ENCODE results near the gene CD2BP2. TPM values are rescaled to one million over a fixed set of nuclear protein-coding genes. Genes with fewer than 3 reads are reported as not detected.

CD2BP2 gene
- total and polyA plus RNA-seq, 2 of the 13 experiments (the other 11 are each of a cell fraction or from before 2014, with no cell fraction given) = 24.9 to 54.6 TPM

DNA sequence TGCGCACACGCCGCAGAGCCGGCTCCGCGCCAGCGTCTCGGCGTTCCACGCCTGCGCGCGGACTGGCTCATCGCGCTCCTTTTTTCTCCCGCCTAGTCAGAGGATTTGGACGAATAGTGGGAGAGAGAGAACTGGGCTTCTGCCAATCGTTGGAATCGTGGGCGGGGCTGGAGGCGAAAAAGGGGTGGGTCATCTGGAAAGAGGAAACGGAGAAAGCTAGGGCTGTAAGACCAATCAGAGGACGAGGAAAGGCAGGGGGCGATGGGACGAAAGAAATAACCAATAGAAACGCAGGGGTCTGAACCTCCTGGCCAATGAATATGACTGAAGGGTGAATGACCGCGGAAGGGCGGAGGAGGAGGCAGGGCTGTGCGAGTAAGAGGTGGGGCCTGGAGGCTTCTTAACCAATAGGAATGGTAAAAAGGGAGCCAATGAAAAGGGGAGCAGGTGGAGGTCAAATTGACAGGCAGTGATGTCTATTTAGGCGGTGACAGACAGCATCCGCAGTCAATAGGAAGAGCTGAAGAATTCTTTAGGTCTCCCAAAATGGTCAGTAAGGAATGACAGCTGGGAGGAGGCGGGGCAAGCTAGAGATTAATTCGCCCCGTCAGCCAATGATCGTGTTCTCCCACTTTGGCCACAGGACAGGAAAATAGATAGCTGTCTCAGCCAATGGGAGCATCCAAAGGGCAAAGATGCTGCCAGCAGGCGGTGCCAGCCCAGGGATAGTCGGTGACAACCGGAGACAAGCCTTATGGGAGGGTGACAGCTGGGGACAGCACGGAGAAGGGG, 15.5 kb upstream of the CD2BP2 start, which contains the start of gene TBC1D10B (continued):
- TF ChIP-seq, protein P1, sequence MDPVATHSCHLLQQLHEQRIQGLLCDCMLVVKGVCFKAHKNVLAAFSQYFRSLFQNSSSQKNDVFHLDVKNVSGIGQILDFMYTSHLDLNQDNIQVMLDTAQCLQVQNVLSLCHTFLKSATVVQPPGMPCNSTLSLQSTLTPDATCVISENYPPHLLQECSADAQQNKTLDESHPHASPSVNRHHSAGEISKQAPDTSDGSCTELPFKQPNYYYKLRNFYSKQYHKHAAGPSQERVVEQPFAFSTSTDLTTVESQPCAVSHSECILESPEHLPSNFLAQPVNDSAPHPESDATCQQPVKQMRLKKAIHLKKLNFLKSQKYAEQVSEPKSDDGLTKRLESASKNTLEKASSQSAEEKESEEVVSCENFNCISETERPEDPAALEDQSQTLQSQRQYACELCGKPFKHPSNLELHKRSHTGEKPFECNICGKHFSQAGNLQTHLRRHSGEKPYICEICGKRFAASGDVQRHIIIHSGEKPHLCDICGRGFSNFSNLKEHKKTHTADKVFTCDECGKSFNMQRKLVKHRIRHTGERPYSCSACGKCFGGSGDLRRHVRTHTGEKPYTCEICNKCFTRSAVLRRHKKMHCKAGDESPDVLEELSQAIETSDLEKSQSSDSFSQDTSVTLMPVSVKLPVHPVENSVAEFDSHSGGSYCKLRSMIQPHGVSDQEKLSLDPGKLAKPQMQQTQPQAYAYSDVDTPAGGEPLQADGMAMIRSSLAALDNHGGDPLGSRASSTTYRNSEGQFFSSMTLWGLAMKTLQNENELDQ (CRISPR knock-in tag; IDR thresholded peaks at IDR 0.05; ENCODE audit: borderline replicate concordance) = no peak
- no peak for TF ChIP-seq NR0B2 (CRISPR knock-in tag; IDR thresholded peaks at IDR 0.05)
- TF ChIP-seq ZNF570 (CRISPR knock-in tag; IDR thresholded peaks at IDR 0.05; ENCODE audit: borderline replicate concordance) = no peak
- no peak for TF ChIP-seq ZNF629 (CRISPR knock-in tag; conservative IDR thresholded peaks at IDR 0.05)
- no peak; the same call in 1 of the 2 replicates for TF ChIP-seq ZNF350 (CRISPR knock-in tag; IDR thresholded peaks at IDR 0.05; ENCODE audit: borderline replicate concordance, low read depth)
- no peak for TF ChIP-seq ZNF670 (CRISPR knock-in tag; IDR thresholded peaks at IDR 0.05; ENCODE audit: borderline replicate concordance)
- TF ChIP-seq HES4 (CRISPR knock-in tag; IDR thresholded peaks at IDR 0.05; ENCODE audit: borderline replicate concordance) = no peak
- TF ChIP-seq NCOA1 (CRISPR knock-in tag; IDR thresholded peaks at IDR 0.05) = no peak
- no peak for TF ChIP-seq PLRG1 (conservative IDR thresholded peaks at IDR 0.05)
- TF ChIP-seq, protein P2, sequence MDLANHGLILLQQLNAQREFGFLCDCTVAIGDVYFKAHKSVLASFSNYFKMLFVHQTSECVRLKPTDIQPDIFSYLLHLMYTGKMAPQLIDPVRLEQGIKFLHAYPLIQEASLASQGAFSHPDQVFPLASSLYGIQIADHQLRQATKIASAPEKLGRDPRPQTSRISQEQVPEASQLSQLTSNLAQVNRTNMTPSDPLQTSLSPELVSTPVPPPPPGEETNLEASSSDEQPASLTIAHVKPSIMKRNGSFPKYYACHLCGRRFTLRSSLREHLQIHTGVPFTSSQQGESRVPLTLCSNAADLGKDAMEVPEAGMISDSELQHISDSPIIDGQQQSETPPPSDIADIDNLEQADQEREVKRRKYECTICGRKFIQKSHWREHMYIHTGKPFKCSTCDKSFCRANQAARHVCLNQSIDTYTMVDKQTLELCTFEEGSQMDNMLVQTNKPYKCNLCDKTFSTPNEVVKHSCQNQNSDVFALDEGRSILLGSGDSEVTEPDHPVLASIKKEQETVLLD (CRISPR knock-in tag; IDR thresholded peaks at IDR 0.05; ENCODE audit: low read depth) = no peak; the same call in 1 of the 2 replicates
- TF ChIP-seq SIN3A (IDR thresholded peaks at IDR 0.05; ENCODE audit: borderline replicate concordance, low read depth, low read length) = peak; percentile 71; the same call in 1 of the 2 replicates
- peak; percentile 49; the same call in 1 of the 2 replicates for TF ChIP-seq HDAC1 (CRISPR knock-in tag; IDR thresholded peaks at IDR 0.05)
- no peak for TF ChIP-seq TOE1 (CRISPR knock-in tag; IDR thresholded peaks at IDR 0.05)
- peak; percentile 29 for TF ChIP-seq TEAD3 (CRISPR knock-in tag; optimal IDR thresholded peaks at IDR 0.05; ENCODE audit: borderline replicate concordance)
- TF ChIP-seq, protein P3, sequence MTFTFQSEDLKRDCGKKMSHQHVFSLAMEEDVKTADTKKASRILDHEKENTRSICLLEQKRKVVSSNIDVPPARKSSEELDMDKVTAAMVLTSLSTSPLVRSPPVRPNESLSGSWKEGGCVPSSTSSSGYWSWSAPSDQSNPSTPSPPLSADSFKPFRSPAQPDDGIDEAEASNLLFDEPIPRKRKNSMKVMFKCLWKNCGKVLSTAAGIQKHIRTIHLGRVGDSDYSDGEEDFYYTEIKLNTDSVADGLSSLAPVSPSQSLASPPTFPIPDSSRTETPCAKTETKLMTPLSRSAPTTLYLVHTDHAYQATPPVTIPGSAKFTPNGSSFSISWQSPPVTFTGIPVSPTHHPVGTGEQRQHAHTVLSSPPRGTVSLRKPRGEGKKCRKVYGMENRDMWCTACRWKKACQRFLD (CRISPR knock-in tag; IDR thresholded peaks at IDR 0.05; ENCODE audit: borderline replicate concordance) = no peak
- TF ChIP-seq ZNF280B (CRISPR knock-in tag; IDR thresholded peaks at IDR 0.05; ENCODE audit: borderline replicate concordance) = no peak
- TF ChIP-seq ZNF709 (CRISPR knock-in tag; IDR thresholded peaks at IDR 0.05) = peak; percentile 49; the same call in 1 of the 2 replicates
- no peak for TF ChIP-seq ZNF552 (CRISPR knock-in tag; IDR thresholded peaks at IDR 0.05; ENCODE audit: borderline replicate concordance)
- no peak for TF ChIP-seq ZSCAN5A (CRISPR knock-in tag; IDR thresholded peaks at IDR 0.05; ENCODE audit: borderline replicate concordance)
- TF ChIP-seq HNRNPH1 (optimal IDR thresholded peaks at IDR 0.05; ENCODE audit: low read depth, low read length) = no peak
